GM18867 (cell line): Measurements from ENCODE around the gene EFCAB5.
"Not testable (repeated sequence)": the region's sequence is repeated elsewhere in the genome, so short reads cannot be mapped to it uniquely, and the experiment has no call there.

Source experiments
- ATAC-seq: cut with Tn5 transposase; IDR thresholded peaks from one replicate; pipeline ENCODE4 v1.9.1; 2021; ENCODE audit warnings: mild to moderate bottlenecking, moderate library complexity; ENCODE audit not compliant: unreplicated experiment

EFCAB5 gene

GRCh38 chr17:30002088-30002487, 60.7 kb downstream of the EFCAB5 start:
- no peak for ATAC-seq

GRCh38 chr17:30005709-30006320, 64.4 kb downstream of the EFCAB5 start:
- no peak for ATAC-seq

GRCh38 chr17:30011934-30012333, 70.5 kb downstream of the EFCAB5 start:
- not testable (repeated sequence) for ATAC-seq

- ATAC-seq: no peak
These were observed 80.4 kb downstream of the EFCAB5 start for GRCh38 chr17:30021708-30022317.

GRCh38 chr17:30025325-30025724, 83.9 kb downstream of the EFCAB5 start:
- ATAC-seq: not testable (repeated sequence)

- no peak for ATAC-seq
These were observed 86.2 kb downstream of the EFCAB5 start for GRCh38 chr17:30027676-30028075.

- no peak for ATAC-seq
These were observed 89.9 kb downstream of the EFCAB5 start for GRCh38 chr17:30031214-30031869.

- ATAC-seq: no peak
These were observed 93.9 kb downstream of the EFCAB5 start for GRCh38 chr17:30035369-30035768.

GRCh38 chr17:30040719-30041518, 99.5 kb downstream of the EFCAB5 start:
- ATAC-seq: not testable (repeated sequence)

GRCh38 chr17:30041551-30041950, 100.1 kb downstream of the EFCAB5 start:
- ATAC-seq: no peak

- no peak for ATAC-seq
These were observed 120.9 kb downstream of the EFCAB5 start for GRCh38 chr17:30062372-30062771.

- no peak for ATAC-seq
These were observed 123.3 kb downstream of the EFCAB5 start for GRCh38 chr17:30064738-30065137.

GRCh38 chr17:30068465-30068864, 127.0 kb downstream of the EFCAB5 start:
- no peak for ATAC-seq

GRCh38 chr17:30074254-30074653, 132.8 kb downstream of the EFCAB5 start:
- no peak for ATAC-seq

GRCh38 chr17:30074730-30075129, 133.3 kb downstream of the EFCAB5 start:
- no peak for ATAC-seq

- no peak for ATAC-seq
These were observed 141.3 kb downstream of the EFCAB5 start for GRCh38 chr17:30082773-30083172.

- ATAC-seq: no peak
These were observed 143.4 kb downstream of the EFCAB5 start for GRCh38 chr17:30084788-30085187.

- ATAC-seq: no peak
These were observed 145.5 kb downstream of the EFCAB5 start for GRCh38 chr17:30086896-30087295.

GRCh38 chr17:30087431-30087830, 146.0 kb downstream of the EFCAB5 start:
- ATAC-seq: not testable (repeated sequence)

- no peak for ATAC-seq
These were observed 149.8 kb downstream of the EFCAB5 start for GRCh38 chr17:30091121-30091670.

- no peak for ATAC-seq
These were observed 150.3 kb downstream of the EFCAB5 start for GRCh38 chr17:30091771-30092170.
